ENCODE measurements around the gene TRPM1. TPM values are rescaled to one million over a fixed set of nuclear protein-coding genes. Genes with fewer than 3 reads are reported as not detected.

Gene TRPM1
- total and polyA plus RNA-seq, 5 donors from 2014 or later = not detected

DNA sequence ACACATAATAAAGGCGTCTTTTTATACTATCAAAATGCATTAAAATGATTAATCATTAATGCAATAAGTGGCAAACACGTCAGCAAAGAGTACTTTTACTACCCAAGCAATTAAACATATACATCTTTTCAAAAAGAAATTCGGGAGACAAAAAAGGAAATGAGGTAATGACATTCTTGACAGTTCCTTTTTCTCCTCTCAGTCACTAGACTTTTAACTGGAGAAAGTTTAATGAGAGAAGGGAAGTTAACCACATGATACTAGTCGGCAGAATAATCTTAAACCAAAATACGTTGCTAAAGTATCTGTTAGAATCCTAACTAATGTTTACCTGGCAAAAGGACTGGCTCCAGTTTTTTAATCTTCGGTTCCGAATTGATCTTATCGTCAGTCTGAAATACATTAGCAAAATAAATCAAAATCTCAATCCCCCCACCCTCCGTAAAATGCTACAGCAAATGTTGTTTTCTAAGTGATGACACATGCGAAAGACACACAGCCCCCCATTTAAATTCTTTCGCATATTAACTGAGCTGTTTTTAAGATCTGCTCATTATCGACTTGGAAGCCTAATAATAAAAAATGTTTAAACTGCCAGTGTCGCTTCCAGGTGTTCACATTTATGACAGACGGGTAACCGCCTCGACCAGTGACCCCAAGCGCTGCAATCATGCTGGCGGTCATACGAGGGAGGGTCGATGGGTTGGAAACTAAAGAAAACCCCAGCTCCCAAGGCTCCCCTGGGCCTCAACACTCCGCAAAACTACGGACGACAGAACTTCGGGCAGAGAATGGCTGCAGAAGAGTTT, 110.9 kb downstream of the TRPM1 start:
- peaks cover 37% of the 10 kb centered on the region for H3K4me1 ChIP-seq (ENCODE audit: control insufficient read depth, insufficient read depth, low read length, poor library complexity, severe bottlenecking)
- H3K4me1 Mint-ChIP-seq = peaks cover 15 to 53% (median 22%) of the 10 kb centered on the region in 4 donors
- H3K9me3 ChIP-seq (ENCODE audit: control insufficient read depth in 2 of 2, low read length in 2 of 2) = no peaks in the 10 kb centered on the region
- H3K27ac Mint-ChIP-seq = peak overlapping the region; percentile 85 to 97 (median 96)
- H3K27me3 Mint-ChIP-seq = peaks cover 18% of the 10 kb centered on the region
- peak overlapping the region; percentile 95 for H3K4me3 ChIP-seq (ENCODE audit: low read depth, low read length)
- ATAC-seq (ENCODE audit: low read depth in 2 of 2) = no peak
- no peaks in the 10 kb centered on the region for H3K27me3 ChIP-seq (ENCODE audit: control insufficient read depth, insufficient read depth, low read length)
- peaks cover 0 to 4% (median 0%) of the 10 kb centered on the region in 7 donors for H3K9me3 Mint-ChIP-seq
- H3K36me3 ChIP-seq (ENCODE audit: control insufficient read depth, insufficient read depth, low read length) = peaks cover 6% of the 10 kb centered on the region
- H3K27ac ChIP-seq (ENCODE audit: insufficient read depth, low read length, poor library complexity, severe bottlenecking) = peak overlapping the region; percentile 70
- H3K4me3 Mint-ChIP-seq = peak overlapping the region; percentile 97 to 98 (median 98)
- peak in 1 of 3 donors; percentile 9 for DNase-seq
- peaks cover 15% of the 10 kb centered on the region for H3K36me3 Mint-ChIP-seq

- peaks cover 18 to 59% (median 27%) of the 10 kb centered on the region in 4 donors for H3K4me1 Mint-ChIP-seq
- peaks cover 11% of the 10 kb centered on the region for H3K36me3 ChIP-seq (ENCODE audit: control insufficient read depth, insufficient read depth, low read length)
- H3K9me3 ChIP-seq (ENCODE audit: control insufficient read depth in 2 of 2, low read length in 2 of 2) = no peaks in the 10 kb centered on the region
- no peaks in the 10 kb centered on the region for H3K27me3 ChIP-seq (ENCODE audit: control insufficient read depth, insufficient read depth, low read length)
- ATAC-seq (ENCODE audit: low read depth in 2 of 2) = no peak
- peak overlapping the region; percentile 85 to 97 (median 96) for H3K27ac Mint-ChIP-seq
- H3K4me3 Mint-ChIP-seq = peak overlapping the region; percentile 97 to 98 (median 98)
- H3K27ac ChIP-seq (ENCODE audit: insufficient read depth, low read length, poor library complexity, severe bottlenecking) = no peak overlapping the region
- peaks cover 0 to 4% (median 0%) of the 10 kb centered on the region in 7 donors for H3K9me3 Mint-ChIP-seq
- peaks cover 18% of the 10 kb centered on the region for H3K36me3 Mint-ChIP-seq
- H3K27me3 Mint-ChIP-seq = peaks cover 16% of the 10 kb centered on the region
- peaks cover 43% of the 10 kb centered on the region for H3K4me1 ChIP-seq (ENCODE audit: control insufficient read depth, insufficient read depth, low read length, poor library complexity, severe bottlenecking)
- peak in 1 of 3 donors; percentile 10 for DNase-seq
- peak overlapping the region; percentile 95 for H3K4me3 ChIP-seq (ENCODE audit: low read depth, low read length)
Observed at GRCh38 chr15:30990036-30990435, 111.5 kb downstream of the TRPM1 start.

- Histone ChIP-seq H3K9me3 (ENCODE audit: control insufficient read depth in 2 of 2, low read length in 2 of 2) (no peaks in the 10 kb centered on the region), H3K27me3 (ENCODE audit: control insufficient read depth, insufficient read depth, low read length) (no peaks in the 10 kb centered on the region), H3K4me3 (ENCODE audit: low read depth, low read length) (no peak overlapping the region), H3K36me3 (ENCODE audit: control insufficient read depth, insufficient read depth, low read length) (peaks cover 40% of the 10 kb centered on the region), H3K4me1 (ENCODE audit: control insufficient read depth, insufficient read depth, low read length, poor library complexity, severe bottlenecking) (peaks cover 35% of the 10 kb centered on the region), H3K27ac (ENCODE audit: insufficient read depth, low read length, poor library complexity, severe bottlenecking) (no peak overlapping the region)
- Mint-ChIP-seq H3K4me3 (peak overlapping the region; percentile 10 to 63 (median 39)), H3K36me3 (peaks cover 47% of the 10 kb centered on the region), H3K4me1 (peaks cover 33 to 84% (median 61%) of the 10 kb centered on the region in 4 donors), H3K9me3 (peaks cover 0 to 3% (median 0%) of the 10 kb centered on the region in 7 donors), H3K27me3 (no peaks in the 10 kb centered on the region), H3K27ac (peak overlapping the region in 2 of 3 donors; percentile 37 to 79)
- ATAC-seq (ENCODE audit: low read depth in 2 of 2) = no peak
- DNase-seq = no peak
Observed at GRCh38 chr15:30985081-30985531, 116.4 kb downstream of the TRPM1 start.

- Histone ChIP-seq H3K36me3 (ENCODE audit: control insufficient read depth, insufficient read depth, low read length) (peaks cover 43% of the 10 kb centered on the region), H3K27ac (ENCODE audit: insufficient read depth, low read length, poor library complexity, severe bottlenecking) (no peak overlapping the region), H3K9me3 (ENCODE audit: control insufficient read depth in 2 of 2, low read length in 2 of 2) (no peaks in the 10 kb centered on the region), H3K27me3 (ENCODE audit: control insufficient read depth, insufficient read depth, low read length) (no peaks in the 10 kb centered on the region), H3K4me3 (ENCODE audit: low read depth, low read length) (no peak overlapping the region), H3K4me1 (ENCODE audit: control insufficient read depth, insufficient read depth, low read length, poor library complexity, severe bottlenecking) (peaks cover 29% of the 10 kb centered on the region)
- Mint-ChIP-seq H3K4me1 (peaks cover 32 to 84% (median 64%) of the 10 kb centered on the region in 4 donors), H3K36me3 (peaks cover 53% of the 10 kb centered on the region), H3K27me3 (no peaks in the 10 kb centered on the region), H3K27ac (peak overlapping the region in 2 of 3 donors; percentile 37 to 79), H3K9me3 (peaks cover 0 to 3% (median 0%) of the 10 kb centered on the region in 7 donors), H3K4me3 (peak overlapping the region in 3 of 4 donors; percentile 19 to 63 (median 59))
- DNase-seq = no peak
- ATAC-seq (ENCODE audit: low read depth in 2 of 2) = no peak
Observed at GRCh38 chr15:30984542-30984941, 117.0 kb downstream of the TRPM1 start.

GRCh38 chr15:30984118-30984517, 117.4 kb downstream of the TRPM1 start:
- peaks cover 25% of the 10 kb centered on the region for H3K4me1 ChIP-seq (ENCODE audit: control insufficient read depth, insufficient read depth, low read length, poor library complexity, severe bottlenecking)
- Mint-ChIP-seq H3K27me3 (no peaks in the 10 kb centered on the region), H3K27ac (no peak overlapping the region), H3K4me1 (peaks cover 34 to 85% (median 67%) of the 10 kb centered on the region in 4 donors), H3K4me3 (peak overlapping the region in 1 of 4 donors; percentile 19), H3K36me3 (peaks cover 56% of the 10 kb centered on the region), H3K9me3 (peaks cover 0 to 3% (median 0%) of the 10 kb centered on the region in 7 donors)
- H3K36me3 ChIP-seq (ENCODE audit: control insufficient read depth, insufficient read depth, low read length) = peaks cover 43% of the 10 kb centered on the region
- ATAC-seq (ENCODE audit: low read depth in 2 of 2) (no peak), DNase-seq (no peak)
- no peak overlapping the region for H3K27ac ChIP-seq (ENCODE audit: insufficient read depth, low read length, poor library complexity, severe bottlenecking)
- H3K9me3 ChIP-seq (ENCODE audit: control insufficient read depth in 2 of 2, low read length in 2 of 2) = no peaks in the 10 kb centered on the region
- no peak overlapping the region for H3K4me3 ChIP-seq (ENCODE audit: low read depth, low read length)
- H3K27me3 ChIP-seq (ENCODE audit: control insufficient read depth, insufficient read depth, low read length) = no peaks in the 10 kb centered on the region

GRCh38 chr15:30979457-30979856, 122.1 kb downstream of the TRPM1 start:
- peaks cover 6% of the 10 kb centered on the region for H3K4me1 ChIP-seq (ENCODE audit: control insufficient read depth, insufficient read depth, low read length, poor library complexity, severe bottlenecking)
- no peak overlapping the region for H3K27ac ChIP-seq (ENCODE audit: insufficient read depth, low read length, poor library complexity, severe bottlenecking)
- no peaks in the 10 kb centered on the region for H3K9me3 Mint-ChIP-seq
- peaks cover 35% of the 10 kb centered on the region for H3K36me3 Mint-ChIP-seq
- H3K9me3 ChIP-seq (ENCODE audit: control insufficient read depth in 2 of 2, low read length in 2 of 2) = no peaks in the 10 kb centered on the region
- H3K36me3 ChIP-seq (ENCODE audit: control insufficient read depth, insufficient read depth, low read length) = peaks cover 47% of the 10 kb centered on the region
- no peak for DNase-seq
- H3K27me3 ChIP-seq (ENCODE audit: control insufficient read depth, insufficient read depth, low read length) = no peaks in the 10 kb centered on the region
- no peaks in the 10 kb centered on the region for H3K27me3 Mint-ChIP-seq
- peak overlapping the region in 1 of 4 donors; percentile 61 for H3K4me3 Mint-ChIP-seq
- H3K27ac Mint-ChIP-seq = no peak overlapping the region
- H3K4me3 ChIP-seq (ENCODE audit: low read depth, low read length) = no peak overlapping the region
- H3K4me1 Mint-ChIP-seq = peaks cover 22 to 65% (median 54%) of the 10 kb centered on the region in 4 donors
- ATAC-seq (ENCODE audit: low read depth in 2 of 2) = no peak

- H3K27me3 ChIP-seq (ENCODE audit: control insufficient read depth, insufficient read depth, low read length) = no peaks in the 10 kb centered on the region
- H3K36me3 ChIP-seq (ENCODE audit: control insufficient read depth, insufficient read depth, low read length) = peaks cover 50% of the 10 kb centered on the region
- Mint-ChIP-seq H3K36me3 (peaks cover 36% of the 10 kb centered on the region), H3K4me3 (no peak overlapping the region), H3K9me3 (no peaks in the 10 kb centered on the region), H3K27ac (peak overlapping the region in 1 of 3 donors; percentile 43), H3K4me1 (peaks cover 29 to 57% (median 45%) of the 10 kb centered on the region in 4 donors), H3K27me3 (no peaks in the 10 kb centered on the region)
- no peaks in the 10 kb centered on the region for H3K9me3 ChIP-seq (ENCODE audit: control insufficient read depth in 2 of 2, low read length in 2 of 2)
- H3K4me3 ChIP-seq (ENCODE audit: low read depth, low read length) = no peak overlapping the region
- no peak overlapping the region for H3K27ac ChIP-seq (ENCODE audit: insufficient read depth, low read length, poor library complexity, severe bottlenecking)
- ATAC-seq (ENCODE audit: low read depth in 2 of 2) (no peak), DNase-seq (no peak)
- H3K4me1 ChIP-seq (ENCODE audit: control insufficient read depth, insufficient read depth, low read length, poor library complexity, severe bottlenecking) = peaks cover 5% of the 10 kb centered on the region
Observed at GRCh38 chr15:30978328-30978727, 123.2 kb downstream of the TRPM1 start.
